ENCODE measurements around the gene EPHB1. TPM values are rescaled to one million over a fixed set of nuclear protein-coding genes. Genes with fewer than 3 reads are reported as not detected.

Gene EPHB1
- total and polyA plus RNA-seq, 12 donors = 0.07 to 3.4 (median 1.6) TPM

DNA sequence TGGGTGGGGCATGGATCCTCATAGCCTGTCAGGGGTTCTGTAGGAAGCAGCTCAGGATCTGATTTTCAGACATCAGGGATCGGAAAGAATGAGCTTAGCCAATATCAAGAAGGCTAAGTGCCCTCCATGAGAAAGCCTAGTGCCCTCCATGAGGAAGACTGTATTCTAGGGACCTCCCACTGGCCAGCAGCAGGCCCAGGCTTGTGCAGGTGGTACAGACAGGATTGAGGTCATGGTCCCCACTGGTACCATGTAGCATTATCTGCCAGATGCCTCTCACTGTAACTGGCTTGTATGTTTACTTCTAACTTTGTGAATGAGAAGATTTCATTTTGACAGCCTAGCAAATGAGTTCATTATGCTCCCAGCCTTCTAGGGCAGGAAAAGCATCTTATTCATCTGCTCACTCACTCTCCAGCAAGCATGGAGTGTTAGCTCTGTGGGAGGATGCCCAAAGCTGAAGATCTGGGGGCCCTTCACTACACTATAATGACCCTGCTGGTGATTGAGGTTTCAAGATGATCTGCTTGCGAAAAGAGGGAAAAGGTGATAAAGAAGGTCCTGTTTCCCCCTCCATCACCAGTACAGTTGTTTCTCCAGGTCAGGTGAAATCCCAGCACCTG lies 7.5 kb downstream of the EPHB1 start:
- Histone ChIP-seq H3K27me3 (peaks cover 0 to 25% (median 18%) of the 10 kb centered on the region in 7 donors), H3K4me1 (peaks cover 0 to 3% (median under 1%) of the 10 kb centered on the region in 9 donors), H3K4me3 (no peak overlapping the region), H3K9me3 (no peaks in the 10 kb centered on the region), H3K36me3 (no peaks in the 10 kb centered on the region), H3K27ac (no peak overlapping the region)
- intact Hi-C loops (cut with DNase I) = loop anchor here in 1 of 10 donors (10.0 kb wide), 1 partner anchor 442 kb away; no protein-coding TSS in a partner anchor
- TF ChIP-seq, protein P1, sequence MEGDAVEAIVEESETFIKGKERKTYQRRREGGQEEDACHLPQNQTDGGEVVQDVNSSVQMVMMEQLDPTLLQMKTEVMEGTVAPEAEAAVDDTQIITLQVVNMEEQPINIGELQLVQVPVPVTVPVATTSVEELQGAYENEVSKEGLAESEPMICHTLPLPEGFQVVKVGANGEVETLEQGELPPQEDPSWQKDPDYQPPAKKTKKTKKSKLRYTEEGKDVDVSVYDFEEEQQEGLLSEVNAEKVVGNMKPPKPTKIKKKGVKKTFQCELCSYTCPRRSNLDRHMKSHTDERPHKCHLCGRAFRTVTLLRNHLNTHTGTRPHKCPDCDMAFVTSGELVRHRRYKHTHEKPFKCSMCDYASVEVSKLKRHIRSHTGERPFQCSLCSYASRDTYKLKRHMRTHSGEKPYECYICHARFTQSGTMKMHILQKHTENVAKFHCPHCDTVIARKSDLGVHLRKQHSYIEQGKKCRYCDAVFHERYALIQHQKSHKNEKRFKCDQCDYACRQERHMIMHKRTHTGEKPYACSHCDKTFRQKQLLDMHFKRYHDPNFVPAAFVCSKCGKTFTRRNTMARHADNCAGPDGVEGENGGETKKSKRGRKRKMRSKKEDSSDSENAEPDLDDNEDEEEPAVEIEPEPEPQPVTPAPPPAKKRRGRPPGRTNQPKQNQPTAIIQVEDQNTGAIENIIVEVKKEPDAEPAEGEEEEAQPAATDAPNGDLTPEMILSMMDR (IDR thresholded peaks at IDR 0.05) = no peak
- no peak for DNase-seq
- 42 to 43% methylated on average over 2 of the region's 2 CpGs for WGBS, 2 donors
- no peak for ATAC-seq

DNA sequence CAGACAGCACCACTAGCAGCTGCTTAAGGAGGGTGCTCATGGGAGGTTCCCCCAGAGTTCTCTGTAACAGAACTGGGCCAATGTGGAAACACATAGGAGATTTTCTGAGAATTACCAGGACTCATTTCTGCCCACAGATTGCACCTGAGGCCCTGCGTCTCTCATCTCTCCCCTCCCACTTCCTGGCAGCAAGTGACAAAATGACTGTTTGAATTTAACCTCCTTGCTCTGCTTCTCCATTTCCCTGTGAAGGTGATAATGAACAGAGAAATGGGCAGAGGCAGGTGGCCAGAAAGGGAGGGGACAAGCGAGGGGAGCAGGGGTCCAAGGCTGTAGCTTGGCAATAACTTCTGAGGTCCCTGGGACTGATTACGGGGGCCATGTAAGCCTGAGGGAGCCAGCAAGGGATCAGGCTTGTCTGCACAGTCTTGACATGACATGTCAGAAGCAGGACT lies 8.0 kb downstream of the EPHB1 start:
- Histone ChIP-seq H3K9me3 (no peaks in the 10 kb centered on the region), H3K36me3 (no peaks in the 10 kb centered on the region), H3K27me3 (peaks cover 0 to 20% (median 12%) of the 10 kb centered on the region in 7 donors), H3K4me1 (no peaks in the 10 kb centered on the region), H3K4me3 (no peak overlapping the region), H3K27ac (no peak overlapping the region)
- TF ChIP-seq, protein P1 (IDR thresholded peaks at IDR 0.05) = no peak
- intact Hi-C loops (cut with DNase I) = loop anchor here in 1 of 10 donors (10.0 kb wide), 1 partner anchor 442 kb away; no protein-coding TSS in a partner anchor
- no peak for ATAC-seq
- DNase-seq = no peak
- 70 to 71% methylated on average over 3 of the region's 3 CpGs for WGBS, 2 donors

DNA sequence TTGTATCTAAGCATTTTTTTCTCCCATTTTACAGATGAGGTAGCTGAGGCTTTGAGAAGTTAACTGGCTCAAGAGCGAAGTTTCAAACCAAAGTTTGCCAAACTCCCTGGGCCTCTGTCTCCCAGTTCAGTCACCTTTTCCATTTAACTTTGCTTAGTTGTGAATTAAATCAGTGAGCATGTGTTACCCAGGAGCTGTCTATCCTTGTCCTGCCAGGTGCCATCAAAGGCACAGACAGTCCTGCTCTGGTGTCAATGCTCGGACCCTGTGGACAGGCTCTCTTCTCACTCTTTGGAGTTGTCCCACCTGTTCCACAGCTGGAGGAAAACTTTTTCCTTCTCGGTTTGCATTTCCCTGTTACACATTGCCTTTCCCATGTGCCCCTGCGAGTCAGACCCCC lies 8.6 kb downstream of the EPHB1 start:
- H3K9me3 ChIP-seq = no peaks in the 10 kb centered on the region
- intact Hi-C loops (cut with DNase I) = loop anchor here in 1 of 10 donors (10.0 kb wide), 1 partner anchor 441 kb away; no protein-coding TSS in a partner anchor
- ATAC-seq (no peak), DNase-seq (no peak)
- H3K36me3 ChIP-seq = no peaks in the 10 kb centered on the region
- peaks cover 0 to 16% (median 7%) of the 10 kb centered on the region in 7 donors for H3K27me3 ChIP-seq
- TF ChIP-seq, protein P1 (IDR thresholded peaks at IDR 0.05) = no peak
- H3K4me3 ChIP-seq = no peak overlapping the region
- H3K4me1 ChIP-seq = no peaks in the 10 kb centered on the region
- 83% methylated on average over 4 of the region's 4 CpGs for WGBS, 2 donors
- no peak overlapping the region for H3K27ac ChIP-seq

DNA sequence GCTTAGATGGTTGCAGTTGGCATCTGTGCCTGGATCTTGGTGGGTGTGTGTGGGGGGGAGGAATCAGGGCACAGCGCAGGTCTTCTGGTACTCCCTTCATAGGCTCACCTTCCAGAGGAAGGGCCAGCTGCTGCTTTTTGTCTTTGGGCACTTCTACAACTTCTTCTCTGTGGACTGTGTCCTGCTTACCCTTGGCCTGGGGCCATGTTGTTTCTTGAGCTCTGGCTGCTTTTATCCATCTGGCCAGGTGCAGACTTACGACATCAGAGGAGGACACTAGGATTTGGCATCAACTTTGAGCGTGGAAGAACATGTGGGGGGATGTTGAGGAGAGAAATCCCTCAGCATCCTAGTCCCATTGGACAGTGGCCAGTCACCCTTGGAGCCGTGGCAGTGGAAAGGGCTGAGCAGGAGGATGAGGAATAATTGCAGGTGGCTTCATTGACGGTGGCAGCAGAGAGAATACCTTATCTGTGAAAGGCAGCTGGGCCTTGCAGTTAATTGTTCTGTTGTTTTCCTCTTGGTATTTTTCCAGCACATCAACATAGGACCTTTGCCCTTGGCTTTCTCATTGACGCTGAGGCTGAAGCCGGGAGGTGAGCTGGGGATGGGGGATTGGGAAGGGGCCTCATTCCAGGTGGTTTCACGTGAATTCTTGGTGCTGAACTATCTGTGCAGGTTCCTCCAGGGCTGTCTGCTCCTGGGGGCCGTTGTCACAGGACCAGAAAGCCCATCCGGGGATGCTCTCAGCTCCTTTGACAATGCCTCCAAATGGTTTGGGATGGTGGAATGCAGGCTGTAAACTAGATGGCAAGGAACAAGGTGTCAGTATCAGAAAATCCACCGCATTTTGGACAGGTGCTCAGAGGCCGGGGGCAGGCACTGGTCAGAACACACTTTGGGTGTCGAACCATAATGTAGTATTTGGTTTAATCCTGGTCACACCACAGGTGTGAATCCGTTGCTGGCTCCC lies 9.7 kb downstream of the EPHB1 start:
- intact Hi-C loops (cut with DNase I) = loop anchor here in 1 of 10 donors (10.0 kb wide), 1 partner anchor 440 kb away; no protein-coding TSS in a partner anchor
- 77 to 81% methylated on average over 14 of the region's 14 CpGs for WGBS, 2 donors
- peaks cover 0 to 12% (median 0%) of the 10 kb centered on the region in 7 donors for H3K27me3 ChIP-seq
- H3K4me3 ChIP-seq = no peak overlapping the region
- TF ChIP-seq, protein P1 (IDR thresholded peaks at IDR 0.05) = no peak
- no peaks in the 10 kb centered on the region for H3K9me3 ChIP-seq
- DNase-seq = no peak
- H3K4me1 ChIP-seq = no peaks in the 10 kb centered on the region
- no peak for ATAC-seq
- H3K27ac ChIP-seq = no peak overlapping the region
- no peaks in the 10 kb centered on the region for H3K36me3 ChIP-seq

Data from heart right ventricle (tissue), 16 donors.